NCI-H82 treated with DMSO at 0.1 percent for 48 hours (cell line): ENCODE data around the gene MYO1B.

Source experiments
- DNase-seq: peaks from one replicate; lab custom pipeline; 2025; ENCODE audit not compliant: unreplicated experiment; lab: John Stamatoyannopoulos, UW

MYO1B gene

DNA sequence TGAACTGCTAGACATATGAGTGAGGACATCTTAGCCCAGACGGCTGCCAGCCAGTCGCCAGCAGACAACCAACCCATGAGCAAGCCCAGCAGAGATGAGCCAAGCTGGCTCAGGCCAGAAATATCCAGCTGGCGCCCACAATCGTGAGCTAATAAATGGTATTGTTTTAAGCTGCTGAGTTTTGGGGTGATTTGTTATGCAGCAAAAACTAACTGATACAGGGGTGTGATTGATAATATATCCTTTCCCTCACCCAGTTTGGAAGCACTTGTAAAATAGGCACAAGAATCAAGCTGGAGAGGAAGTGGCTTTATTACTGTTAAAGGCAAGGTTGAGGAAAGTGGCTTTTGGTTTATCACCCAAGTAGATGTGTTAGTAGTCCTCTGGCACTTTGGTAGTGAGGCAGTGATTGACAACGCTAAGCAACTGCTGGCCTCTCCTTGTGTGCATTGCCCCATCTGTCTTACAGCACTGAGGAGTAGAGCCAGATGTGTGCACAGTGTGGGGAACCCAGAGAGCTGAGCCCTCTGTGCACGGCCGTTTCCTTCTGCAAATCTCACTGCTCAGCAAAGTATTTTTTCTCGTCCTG lies 110.1 kb downstream of the MYO1B start:
- no peak for DNase-seq

DNA sequence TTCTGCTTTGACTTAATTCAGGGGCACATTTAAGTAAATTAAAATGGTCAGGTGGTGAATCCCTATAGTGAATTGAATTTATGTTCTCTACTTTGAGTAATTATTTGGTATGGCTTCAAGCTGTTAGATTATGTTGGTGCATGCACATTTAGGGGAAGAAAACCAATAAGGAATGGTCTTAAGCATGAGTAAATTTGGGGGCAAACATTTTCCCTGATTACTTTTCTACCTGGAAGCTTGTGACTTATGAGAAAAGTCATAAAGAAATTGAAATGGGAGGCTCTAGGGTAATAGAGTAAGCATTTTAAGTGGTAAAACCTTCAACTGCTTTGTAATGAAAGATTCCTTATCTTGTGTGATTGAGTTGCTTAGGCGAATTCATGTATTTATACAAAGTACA lies 112.5 kb downstream of the MYO1B start:
- no peak for DNase-seq

- no peak for DNase-seq
Observed at GRCh38 chr2:191358325-191359025, 113.3 kb downstream of the MYO1B start.

DNA sequence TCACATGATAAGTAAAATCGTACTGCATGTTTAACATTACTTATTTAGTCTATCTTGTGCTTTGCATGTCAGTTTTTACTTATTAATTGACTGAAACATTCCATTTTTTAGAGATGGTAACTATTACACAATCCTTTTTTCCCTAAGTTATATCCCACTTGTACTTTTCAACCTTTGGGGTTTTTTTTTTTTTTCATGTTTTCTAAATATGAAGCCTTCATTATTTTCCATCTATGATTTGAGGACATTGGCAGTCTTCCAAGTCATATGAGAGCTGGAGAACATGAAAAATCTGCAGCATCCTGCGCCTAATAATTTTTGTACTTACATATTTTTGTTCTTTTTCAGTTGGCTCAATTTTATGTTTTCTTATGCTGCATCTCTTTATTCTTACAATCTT lies 113.9 kb downstream of the MYO1B start:
- DNase-seq = no peak

DNA sequence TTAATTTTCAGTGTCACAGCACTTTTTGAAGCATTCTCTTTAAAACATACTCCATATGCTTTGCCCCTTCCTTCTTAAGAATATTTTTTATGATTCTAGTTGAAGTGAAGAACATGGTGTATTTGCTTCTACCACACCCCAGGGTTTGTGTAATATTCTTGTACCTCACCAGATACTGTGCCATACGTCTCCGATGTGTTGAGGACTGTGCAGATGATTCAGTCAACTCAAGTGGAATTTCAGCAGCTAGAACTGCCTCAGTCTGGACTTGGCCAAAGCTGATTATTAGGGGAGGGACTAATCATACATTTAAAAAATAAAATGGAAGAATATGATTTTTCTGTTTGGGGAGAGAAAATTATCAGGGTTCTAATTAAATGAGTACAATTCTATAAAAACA lies 115.7 kb downstream of the MYO1B start:
- DNase-seq = no peak

DNA sequence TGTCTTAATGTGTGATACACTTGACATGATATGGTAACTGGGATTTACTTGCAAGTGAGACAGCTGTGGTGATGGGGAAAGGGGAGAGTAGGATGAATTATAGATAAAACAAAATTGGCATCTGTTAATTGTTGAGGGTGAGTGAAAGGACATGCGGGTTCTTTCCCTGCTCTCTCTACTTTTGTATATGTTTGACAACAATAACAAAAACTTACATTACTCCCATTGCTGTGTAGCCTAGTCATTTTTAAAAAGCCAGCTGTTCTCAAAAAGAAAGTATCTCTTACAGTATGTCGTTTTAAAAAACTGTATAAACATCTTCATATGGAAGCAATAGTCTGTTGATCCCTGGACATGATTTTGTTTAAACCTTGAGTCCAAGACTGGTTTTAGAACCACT lies 117.6 kb downstream of the MYO1B start:
- DNase-seq = no peak

DNA sequence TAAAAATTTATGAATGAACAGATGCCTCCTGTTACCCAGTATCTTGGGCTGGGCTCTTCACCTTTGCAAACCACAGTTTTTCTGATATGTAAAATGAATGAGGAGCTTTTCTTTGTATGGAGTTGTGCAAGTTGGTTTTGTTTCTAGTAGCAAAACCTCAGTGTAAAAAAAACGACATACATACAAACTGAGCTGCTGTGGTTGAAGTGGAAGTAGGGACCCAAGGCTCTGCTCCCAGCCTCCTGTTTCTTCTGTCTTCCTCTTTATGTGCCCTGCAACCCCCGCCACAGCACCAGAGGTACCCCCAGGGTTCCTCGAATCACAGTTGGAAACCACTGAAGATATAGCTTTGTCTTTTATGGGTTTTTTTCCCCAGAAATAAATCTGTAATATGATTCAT lies 118.1 kb downstream of the MYO1B start:
- no peak for DNase-seq

DNA sequence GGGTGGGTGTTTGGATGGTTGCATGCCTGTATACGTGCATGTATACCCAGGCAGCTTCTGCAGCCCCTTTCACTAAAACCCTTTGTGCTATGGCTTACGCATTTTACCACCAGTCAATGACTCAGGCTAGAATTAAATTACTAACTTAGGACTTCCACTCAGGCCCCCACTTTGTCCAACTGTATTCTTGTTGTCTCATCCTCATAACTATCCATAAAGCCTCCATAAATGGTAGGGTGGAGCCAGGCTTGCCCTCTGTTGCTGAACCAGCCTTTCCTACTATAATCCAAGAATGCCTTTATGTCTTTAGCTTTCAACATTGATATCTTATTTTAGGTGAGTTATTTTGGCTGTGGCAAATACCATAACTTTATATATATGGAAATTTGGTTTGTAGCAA lies 119.9 kb downstream of the MYO1B start:
- DNase-seq = no peak

- DNase-seq = no peak
Observed at GRCh38 chr2:191366199-191366598, 121.0 kb downstream of the MYO1B start.

DNA sequence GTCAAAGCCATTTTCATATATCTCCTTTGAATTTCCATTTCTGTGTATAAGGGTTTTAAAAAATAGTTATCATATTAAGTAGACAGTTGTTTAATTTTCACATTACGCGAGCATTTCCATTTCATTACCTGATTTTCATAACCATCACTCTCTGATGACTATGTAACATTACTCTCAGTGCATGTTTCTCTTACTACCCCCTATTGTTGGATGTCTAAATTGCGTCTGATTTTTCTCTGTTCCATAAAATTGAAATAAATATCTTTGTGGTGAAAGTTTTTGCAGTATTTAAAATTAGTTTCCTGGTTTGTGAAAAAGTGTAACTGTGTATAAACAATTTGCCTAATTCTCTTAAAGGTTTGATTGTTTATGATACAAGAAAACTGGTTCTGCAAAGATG lies 123.8 kb downstream of the MYO1B start:
- DNase-seq = no peak

DNA sequence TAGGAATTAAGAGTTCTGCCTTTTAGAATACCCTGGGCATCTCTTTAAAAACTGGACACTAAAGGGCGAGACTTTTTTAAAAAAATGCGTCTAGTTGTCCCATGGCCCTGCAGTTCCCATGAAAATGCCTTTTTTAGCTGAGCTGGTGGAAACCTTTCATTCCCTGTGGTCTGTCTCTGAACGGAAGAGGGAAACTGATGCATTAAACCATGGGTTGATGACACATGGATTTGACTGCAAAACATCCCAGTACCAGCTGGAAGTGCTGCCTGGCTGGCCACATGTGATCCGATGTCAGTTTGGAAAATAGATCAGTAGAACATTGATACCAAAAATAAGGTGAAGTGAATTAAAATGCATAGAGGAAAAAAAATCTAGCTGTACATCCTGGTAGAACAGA lies 129.2 kb downstream of the MYO1B start:
- DNase-seq = no peak

DNA sequence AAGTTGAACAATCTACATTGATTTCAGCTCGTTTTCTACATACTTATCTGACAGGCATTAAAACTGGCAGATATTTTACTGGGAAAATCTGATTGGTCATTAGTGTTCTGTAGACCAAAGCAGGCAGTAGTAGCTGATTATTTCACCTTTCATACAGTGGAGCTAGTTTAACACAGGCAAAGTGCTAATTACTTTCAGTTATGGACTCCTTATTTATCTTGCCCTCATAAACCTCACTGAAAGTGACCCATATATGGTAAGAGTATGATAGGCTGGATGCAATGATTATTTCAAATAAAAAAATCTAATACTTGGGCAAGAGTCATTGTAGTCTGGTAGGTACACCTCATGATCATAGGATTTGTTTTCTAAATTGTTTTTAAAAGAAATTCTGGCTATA lies 129.7 kb downstream of the MYO1B start:
- no peak for DNase-seq

DNA sequence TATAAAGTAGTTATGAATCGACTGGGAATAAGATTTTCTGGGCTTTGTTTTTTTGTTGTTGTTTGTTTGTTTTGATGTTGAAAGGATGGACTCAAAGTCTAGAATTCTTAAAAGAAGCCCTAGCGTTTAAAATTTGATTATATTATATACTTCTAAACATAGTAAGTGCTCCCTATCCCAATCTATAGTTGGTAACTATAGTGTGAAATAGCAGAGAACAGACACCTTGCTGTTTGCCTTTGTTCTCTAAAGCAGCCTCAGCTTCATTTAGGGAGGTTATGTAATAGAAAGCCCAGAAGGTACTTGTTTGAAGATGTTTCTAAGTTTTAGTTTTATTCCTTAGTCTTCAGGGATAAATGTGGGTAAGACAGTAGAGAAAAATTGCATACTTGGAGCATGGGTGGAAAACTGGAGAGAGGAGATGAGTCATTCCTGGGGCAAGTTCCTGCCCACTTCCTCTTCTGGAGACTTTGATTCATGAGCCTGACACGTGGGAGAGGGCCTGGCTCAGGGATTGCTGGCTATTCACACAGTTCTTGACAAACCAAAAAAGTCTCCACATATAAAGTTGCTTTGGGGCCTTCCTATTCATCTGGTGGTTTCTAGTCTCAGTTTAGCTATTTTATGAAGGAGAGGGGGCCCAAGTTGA lies 131.9 kb downstream of the MYO1B start:
- DNase-seq = no peak

GRCh38 chr2:191379375-191379774 lies 134.2 kb downstream of the MYO1B start:
- DNase-seq = no peak

- DNase-seq = no peak
Observed at GRCh38 chr2:191382801-191383200, 137.6 kb downstream of the MYO1B start.

DNA sequence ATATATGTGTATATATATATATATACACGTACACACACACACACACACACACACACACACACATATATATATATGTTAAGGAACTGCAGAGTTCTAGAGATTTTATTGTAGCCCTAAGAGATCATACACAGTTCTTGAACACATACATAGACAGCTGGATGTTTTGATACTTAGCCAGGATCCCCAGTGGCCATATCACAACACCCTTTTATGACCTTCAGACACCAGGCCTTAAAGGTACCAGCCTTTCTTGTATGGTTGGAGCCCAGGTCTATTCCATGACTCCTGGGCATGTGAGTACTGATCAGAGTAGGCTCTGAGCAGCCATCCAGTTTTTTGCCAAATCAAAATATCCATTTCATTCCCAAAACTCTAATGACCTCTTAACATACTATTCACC lies 138.3 kb downstream of the MYO1B start:
- DNase-seq = no peak

GRCh38 chr2:191384829-191385228 lies 139.6 kb downstream of the MYO1B start:
- no peak for DNase-seq

DNA sequence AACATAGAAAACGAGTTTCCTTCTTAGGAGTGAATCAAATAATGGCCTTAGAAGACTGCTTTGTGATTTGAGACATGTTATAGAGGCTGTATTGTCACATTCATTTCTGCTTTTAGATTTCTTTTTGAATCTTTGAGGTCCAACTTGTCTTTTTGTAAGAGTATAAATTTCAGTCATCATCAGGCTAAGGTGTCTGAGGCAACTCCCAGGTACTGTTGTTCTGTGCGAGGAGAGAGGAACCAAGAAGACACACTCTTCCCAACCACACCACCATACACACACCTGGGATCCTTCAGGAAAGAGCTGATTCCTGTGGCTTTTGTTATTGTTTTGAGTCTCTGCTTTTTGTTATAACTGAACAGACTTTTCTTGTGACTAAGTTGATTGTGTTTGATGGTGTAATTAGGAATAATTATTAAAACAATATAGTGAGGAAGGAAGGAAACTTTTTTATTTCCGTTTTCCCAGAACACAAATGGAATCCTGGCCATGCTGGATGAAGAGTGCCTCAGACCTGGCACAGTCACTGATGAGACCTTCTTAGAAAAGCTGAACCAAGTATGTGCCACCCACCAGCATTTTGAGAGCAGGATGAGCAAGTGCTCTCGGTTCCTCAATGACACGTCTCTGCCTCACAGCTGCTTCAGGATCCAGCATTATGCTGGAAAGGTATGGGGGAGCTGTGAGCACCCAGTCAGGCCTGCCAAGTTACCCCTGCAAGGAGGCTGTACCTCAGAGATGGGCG lies 140.4 kb downstream of the MYO1B start:
- no peak for DNase-seq

DNA sequence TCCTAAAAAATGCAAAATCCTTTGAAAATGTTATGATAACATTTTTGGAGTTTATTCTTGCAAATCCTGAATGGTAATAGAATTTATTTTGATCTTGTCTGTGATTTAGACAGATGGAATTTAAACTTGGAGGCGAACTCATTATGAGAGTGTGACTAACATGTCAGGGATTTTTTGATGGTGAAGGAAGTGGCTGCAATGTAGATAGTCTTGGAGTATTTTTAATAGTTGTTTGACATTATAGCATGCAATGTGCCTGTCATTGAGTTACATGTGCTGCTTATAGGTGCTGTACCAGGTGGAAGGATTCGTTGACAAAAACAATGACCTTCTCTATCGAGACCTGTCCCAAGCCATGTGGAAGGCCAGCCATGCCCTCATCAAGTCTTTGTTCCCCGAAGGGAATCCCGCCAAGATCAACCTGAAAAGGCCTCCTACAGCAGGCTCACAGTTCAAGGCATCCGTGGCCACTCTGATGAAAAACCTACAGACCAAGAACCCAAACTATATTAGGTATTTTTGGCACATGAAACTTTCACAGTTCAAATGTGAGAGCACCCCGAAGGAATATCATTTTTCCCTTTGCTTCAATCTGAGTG lies 141.8 kb downstream of the MYO1B start:
- no peak for DNase-seq

DNA sequence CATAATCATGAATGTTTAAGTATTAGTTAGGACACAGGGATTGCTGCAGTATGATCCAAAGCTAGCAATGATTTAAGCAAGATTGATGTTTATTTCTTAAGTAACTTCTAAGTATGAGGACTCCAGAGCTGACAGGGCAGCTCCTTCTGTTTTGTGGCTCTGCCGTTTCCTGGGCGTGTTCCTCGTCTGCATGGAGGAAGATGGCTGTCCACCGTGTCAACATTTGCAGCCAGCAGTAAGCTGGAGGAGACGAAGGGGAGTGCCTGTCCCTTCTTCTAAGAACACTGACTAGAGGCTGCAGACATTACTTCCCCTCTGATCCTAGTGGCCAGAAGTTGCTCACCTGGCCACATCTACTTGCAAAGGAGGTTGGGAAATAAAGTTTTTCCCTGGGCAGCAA lies 144.1 kb downstream of the MYO1B start:
- DNase-seq = no peak

DNA sequence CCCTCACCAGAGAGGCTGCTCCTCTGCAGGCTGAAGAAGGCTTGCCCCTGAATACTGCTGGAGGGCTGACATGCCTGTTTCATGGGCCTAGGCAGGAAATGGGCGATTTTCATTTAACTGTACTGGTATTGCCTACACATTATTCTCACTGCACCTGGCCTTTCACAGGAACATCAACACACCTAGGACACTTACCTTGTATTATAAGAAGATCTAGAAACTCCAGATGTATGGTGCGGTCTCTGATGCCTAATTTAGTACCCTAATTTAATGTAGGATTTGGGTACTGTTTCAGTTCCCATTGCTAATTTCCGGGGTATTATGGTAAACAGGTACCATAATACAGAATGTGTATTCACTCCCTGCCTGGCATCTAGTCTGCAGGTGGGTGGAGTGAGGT lies 146.0 kb downstream of the MYO1B start:
- DNase-seq = no peak

GRCh38 chr2:191394043-191394442 lies 148.8 kb downstream of the MYO1B start:
- no peak for DNase-seq
